SK-N-SH (cell line): ENCODE data around the gene MBTPS1. TPM values are rescaled to one million over a fixed set of nuclear protein-coding genes. Genes with fewer than 3 reads are reported as not detected.

Source experiments
- CTCF ChIA-PET: fragments of 300-600, 350-600 bp; formaldehyde crosslinking; extraction: SDS; loops from one replicate; lab custom pipeline; 2021; lab: Yijun Ruan, JAX
- POLR2A ChIA-PET: fragments of 350-600 bp; sonication (Branson Sonifier 250); formaldehyde crosslinking; extraction: SDS; loops from one replicate; lab custom pipeline; 2020; ENCODE audit warnings: antibody characterized with exemption, inconsistent platforms; lab: Yijun Ruan, JAX
- DNase-seq: peaks from one replicate; pipeline ENCODE4 v3.0.0; 2012
- H2AFZ ChIP-seq: fragments of 200-600 bp; sonication (generic); 2 replicates; pipeline ENCODE4 v1.8.1; 2016; ENCODE audit warnings: antibody characterized with exemption, mild to moderate bottlenecking, low read depth
- H3F3A ChIP-seq: fragments of 200-600 bp; sonication (generic); replicated peaks from 2 replicates; pipeline ENCODE3; 2016; ENCODE audit warnings: antibody characterized with exemption, mild to moderate bottlenecking; ENCODE audit not compliant: insufficient read depth
- H3K27ac ChIP-seq, 2 experiments: fragments of 200-500 bp in 1 of 2; fragments of 200-600 bp in 1 of 2; sonication (Bioruptor generic) in 1 of 2; sonication (generic), shearing (Covaris generic) in 1 of 2; 2 replicates each; pipeline versions ENCODE4 v1.5.1 to v1.6.1; 2014 to 2016; ENCODE audit warnings: low read depth in 2 of 2, inconsistent platforms in 1 of 2, low read length in 1 of 2, mild to moderate bottlenecking in 1 of 2, mixed read lengths in 1 of 2
- H3K27me3 ChIP-seq: fragments of 200-600 bp; sonication (generic), shearing (Covaris generic); 2 replicates; pipeline ENCODE4 v1.6.1; 2016; ENCODE audit warnings: mixed run types; ENCODE audit not compliant: insufficient read depth
- H3K36me3 ChIP-seq, 2 experiments: fragments of 200-500 bp in 1 of 2; fragments of 200-600 bp in 1 of 2; sonication (Bioruptor generic) in 1 of 2; sonication (generic) in 1 of 2; replicated peaks in 1 of 2; 2 replicates each; pipeline versions ENCODE3 to v1.5.1; 2014 to 2016; ENCODE audit warnings: low read length in 1 of 2, mild to moderate bottlenecking in 1 of 2; ENCODE audit not compliant: insufficient read depth in 2 of 2, control insufficient read depth in 1 of 2
- H3K4me1 ChIP-seq, 2 experiments: fragments of 200-500 bp in 1 of 2; fragments of 200-600 bp in 1 of 2; sonication (Bioruptor generic) in 1 of 2; sonication (generic), shearing (Covaris generic) in 1 of 2; 2 replicates each; pipeline versions ENCODE4 v1.5.1 to v1.6.1; 2014 to 2016; ENCODE audit warnings: low read depth in 1 of 2, low read length in 1 of 2, mixed run types in 1 of 2; ENCODE audit not compliant: insufficient read depth in 2 of 2, control insufficient read depth in 1 of 2
- H3K4me2 ChIP-seq: fragments of 200-600 bp; sonication (generic), shearing (Covaris generic); 2 replicates; pipeline ENCODE4 v1.6.1; 2017; ENCODE audit warnings: mixed run types
- H3K4me3 ChIP-seq, 2 experiments: fragments of 200-500 bp in 1 of 2; fragments of 200-600 bp in 1 of 2; sonication (Bioruptor generic) in 1 of 2; sonication (generic), shearing (Covaris generic) in 1 of 2; 2 replicates each; pipeline versions ENCODE4 v1.5.1 to v1.8.1; 2014 to 2016; ENCODE audit warnings: low read depth in 2 of 2, inconsistent platforms in 1 of 2, low read length in 1 of 2, mild to moderate bottlenecking in 1 of 2, mixed read lengths in 1 of 2, moderate library complexity in 1 of 2
- H3K79me2 ChIP-seq: fragments of 200-600 bp; sonication (generic); 2 replicates; pipeline ENCODE4 v1.8.1; 2017; ENCODE audit warnings: mild to moderate bottlenecking; ENCODE audit not compliant: insufficient read depth
- H3K9ac ChIP-seq: fragments of 200-600 bp; sonication (generic); 2 replicates; pipeline ENCODE4 v1.6.1; 2017; ENCODE audit warnings: mixed run types
- H3K9me2 ChIP-seq: fragments of 200-600 bp; sonication (generic); 2 replicates; pipeline ENCODE4 v1.6.1; 2017; ENCODE audit warnings: mixed run types
- H3K9me3 ChIP-seq: fragments of 200-600 bp; sonication (generic); 2 replicates; pipeline ENCODE4 v1.6.1; 2017; ENCODE audit warnings: mixed run types, mild to moderate bottlenecking, moderate library complexity
- H4K20me1 ChIP-seq: fragments of 200-600 bp; sonication (generic); 2 replicates; pipeline ENCODE4 v1.6.1; 2017; ENCODE audit warnings: mild to moderate bottlenecking, mixed run types; ENCODE audit not compliant: insufficient read depth
- EP300 ChIP-seq, 2 experiments: IDR thresholded peaks; 2 replicates each; pipeline versions ENCODE4 v1.4.0 to v1.6.1; 2012; ENCODE audit warnings: borderline replicate concordance in 1 of 2, low read depth in 1 of 2, low read length in 1 of 2
- FOXM1 ChIP-seq: IDR thresholded peaks from 2 replicates; pipeline ENCODE4 v1.4.0; 2012; ENCODE audit warnings: low read depth, mild to moderate bottlenecking
- MEF2A ChIP-seq: IDR thresholded peaks from 2 replicates; pipeline ENCODE4 v1.4.0; 2012; ENCODE audit warnings: low read depth, borderline replicate concordance
- NRF1 ChIP-seq: IDR thresholded peaks from 2 replicates; pipeline ENCODE4 v1.6.1; 2012; ENCODE audit warnings: low read depth, mild to moderate bottlenecking, low read length
- REST ChIP-seq: IDR thresholded peaks from 2 replicates; pipeline ENCODE4 v1.6.1; 2012; ENCODE audit warnings: mild to moderate bottlenecking, low read depth, low read length, moderate library complexity
- RXRA ChIP-seq: IDR thresholded peaks from 2 replicates; pipeline ENCODE4 v1.4.0; 2012; ENCODE audit warnings: low read depth, mild to moderate bottlenecking, borderline replicate concordance
- SMC3 ChIP-seq: IDR thresholded peaks from 2 replicates; pipeline ENCODE4 v1.6.1; 2012; ENCODE audit warnings: low read depth, low read length, improper control_type of control experiment
- TEAD4 ChIP-seq: IDR thresholded peaks from 2 replicates; pipeline ENCODE4 v1.4.0; 2012; ENCODE audit warnings: mild to moderate bottlenecking, borderline replicate concordance; ENCODE audit not compliant: insufficient read depth
- WGBS: methylation state at CpG from one replicate; pipeline ENCODE4 v1.1.6; 2017; ENCODE audit warnings: low lambda C conversion rate; 5-methylcytosine and 5-hydroxymethylcytosine counted together
- polyA plus RNA-seq, 3 experiments: library from polyadenylated mRNA; depleted of rRNA; stranded (reverse); fragments of >200 nt; gene quantifications; 2 replicates each; pipeline ENCODE4 v1.2.3, GENCODE V29; 2012
- TF ChIP-seq, protein P1 (sequence below): fragments of 150-350 bp; IDR thresholded peaks from 2 replicates; pipeline ENCODE4 v1.6.1; 2017; ENCODE audit warnings: antibody characterized with exemption, low read length, low read depth, borderline replicate concordance
- TF ChIP-seq, protein P2 (sequence below): fragments of 200-600 bp; sonication (generic); IDR thresholded peaks from 2 replicates; pipeline ENCODE4 v1.6.1; 2017; ENCODE audit warnings: antibody characterized with exemption, mild to moderate bottlenecking, moderate library complexity
- TF ChIP-seq, protein P3 (sequence below): IDR thresholded peaks from 2 replicates; pipeline ENCODE4 v1.4.0; 2012; ENCODE audit warnings: low read depth, borderline replicate concordance

MBTPS1 gene
- polyA plus RNA-seq, 1 of the 3 experiments (the other 2 are of a cell fraction): 84.9 TPM

DNA sequence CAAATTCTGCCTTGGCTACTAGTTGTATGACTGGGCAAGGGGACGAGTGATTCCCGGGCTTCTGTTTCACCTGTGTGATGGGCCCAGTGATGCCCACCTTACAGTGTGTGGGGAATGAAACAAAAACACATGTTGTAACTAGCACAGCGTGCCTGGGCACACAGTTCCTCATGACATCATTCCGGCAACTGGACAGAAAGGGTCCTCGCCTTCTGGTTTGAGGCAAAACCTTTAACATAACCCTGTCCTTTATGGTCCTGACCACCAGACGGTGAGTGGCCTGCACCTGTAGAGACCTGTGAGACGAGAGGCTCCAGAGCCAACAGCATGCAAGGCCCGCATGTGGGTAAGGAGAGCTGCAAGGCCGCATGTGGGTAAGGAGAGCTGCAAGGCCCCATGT lies 66.4 kb downstream of the MBTPS1 start:
- no peaks in the 10 kb centered on the region for H3K79me2 ChIP-seq
- 95% methylated on average over 8 of the region's 9 CpGs for WGBS
- H3K4me2 ChIP-seq: no peak overlapping the region
- H3K9me2 ChIP-seq: no peaks in the 10 kb centered on the region
- H3F3A ChIP-seq: no peaks in the 10 kb centered on the region
- DNase-seq: no peak
- H3K4me3 ChIP-seq: no peak overlapping the region
- no peak for TF ChIP-seq TEAD4
- no peak for TF ChIP-seq NRF1
- TF ChIP-seq RXRA: no peak
- no peak for TF ChIP-seq REST
- no peak for TF ChIP-seq EP300 (IDR thresholded peaks at IDR 0.05; ENCODE audit: borderline replicate concordance in 1 of 2, low read depth in 1 of 2, low read length in 1 of 2)
- TF ChIP-seq SMC3: no peak
- no peak for TF ChIP-seq FOXM1
- TF ChIP-seq, protein P1, sequence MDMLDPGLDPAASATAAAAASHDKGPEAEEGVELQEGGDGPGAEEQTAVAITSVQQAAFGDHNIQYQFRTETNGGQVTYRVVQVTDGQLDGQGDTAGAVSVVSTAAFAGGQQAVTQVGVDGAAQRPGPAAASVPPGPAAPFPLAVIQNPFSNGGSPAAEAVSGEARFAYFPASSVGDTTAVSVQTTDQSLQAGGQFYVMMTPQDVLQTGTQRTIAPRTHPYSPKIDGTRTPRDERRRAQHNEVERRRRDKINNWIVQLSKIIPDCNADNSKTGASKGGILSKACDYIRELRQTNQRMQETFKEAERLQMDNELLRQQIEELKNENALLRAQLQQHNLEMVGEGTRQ: no peak
- TF ChIP-seq, protein P2, sequence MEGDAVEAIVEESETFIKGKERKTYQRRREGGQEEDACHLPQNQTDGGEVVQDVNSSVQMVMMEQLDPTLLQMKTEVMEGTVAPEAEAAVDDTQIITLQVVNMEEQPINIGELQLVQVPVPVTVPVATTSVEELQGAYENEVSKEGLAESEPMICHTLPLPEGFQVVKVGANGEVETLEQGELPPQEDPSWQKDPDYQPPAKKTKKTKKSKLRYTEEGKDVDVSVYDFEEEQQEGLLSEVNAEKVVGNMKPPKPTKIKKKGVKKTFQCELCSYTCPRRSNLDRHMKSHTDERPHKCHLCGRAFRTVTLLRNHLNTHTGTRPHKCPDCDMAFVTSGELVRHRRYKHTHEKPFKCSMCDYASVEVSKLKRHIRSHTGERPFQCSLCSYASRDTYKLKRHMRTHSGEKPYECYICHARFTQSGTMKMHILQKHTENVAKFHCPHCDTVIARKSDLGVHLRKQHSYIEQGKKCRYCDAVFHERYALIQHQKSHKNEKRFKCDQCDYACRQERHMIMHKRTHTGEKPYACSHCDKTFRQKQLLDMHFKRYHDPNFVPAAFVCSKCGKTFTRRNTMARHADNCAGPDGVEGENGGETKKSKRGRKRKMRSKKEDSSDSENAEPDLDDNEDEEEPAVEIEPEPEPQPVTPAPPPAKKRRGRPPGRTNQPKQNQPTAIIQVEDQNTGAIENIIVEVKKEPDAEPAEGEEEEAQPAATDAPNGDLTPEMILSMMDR: no peak
- TF ChIP-seq MEF2A: no peak
- TF ChIP-seq, protein P3, sequence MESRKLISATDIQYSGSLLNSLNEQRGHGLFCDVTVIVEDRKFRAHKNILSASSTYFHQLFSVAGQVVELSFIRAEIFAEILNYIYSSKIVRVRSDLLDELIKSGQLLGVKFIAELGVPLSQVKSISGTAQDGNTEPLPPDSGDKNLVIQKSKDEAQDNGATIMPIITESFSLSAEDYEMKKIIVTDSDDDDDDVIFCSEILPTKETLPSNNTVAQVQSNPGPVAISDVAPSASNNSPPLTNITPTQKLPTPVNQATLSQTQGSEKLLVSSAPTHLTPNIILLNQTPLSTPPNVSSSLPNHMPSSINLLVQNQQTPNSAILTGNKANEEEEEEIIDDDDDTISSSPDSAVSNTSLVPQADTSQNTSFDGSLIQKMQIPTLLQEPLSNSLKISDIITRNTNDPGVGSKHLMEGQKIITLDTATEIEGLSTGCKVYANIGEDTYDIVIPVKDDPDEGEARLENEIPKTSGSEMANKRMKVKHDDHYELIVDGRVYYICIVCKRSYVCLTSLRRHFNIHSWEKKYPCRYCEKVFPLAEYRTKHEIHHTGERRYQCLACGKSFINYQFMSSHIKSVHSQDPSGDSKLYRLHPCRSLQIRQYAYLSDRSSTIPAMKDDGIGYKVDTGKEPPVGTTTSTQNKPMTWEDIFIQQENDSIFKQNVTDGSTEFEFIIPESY: no peak
- H4K20me1 ChIP-seq: no peaks in the 10 kb centered on the region
- no peaks in the 10 kb centered on the region for H3K27me3 ChIP-seq
- ChIA-PET CTCF (interaction anchor here (1.6 kb wide), 1 partner anchor 11 kb away, joined by 3 read pairs; no protein-coding TSS in a partner anchor), POLR2A (interaction anchor here (0.7 kb wide), 1 partner anchor 429 kb away, joined by 4 read pairs; no protein-coding TSS in a partner anchor)
- H3K9ac ChIP-seq: no peak overlapping the region
- H3K36me3 ChIP-seq: peaks cover 11 to 44% of the 10 kb centered on the region in 2 experiments
- no peak overlapping the region for H2AFZ ChIP-seq
- H3K9me3 ChIP-seq: no peaks in the 10 kb centered on the region
- H3K4me1 ChIP-seq: no peaks in the 10 kb centered on the region; a peak in 1 of 4 replicates
- no peak overlapping the region for H3K27ac ChIP-seq
